ENCODE measurements around the gene ELL2.

Gene ELL2

GRCh38 chr5:95891499-95891898, 70.2 kb downstream of the ELL2 start:
- H3K27ac Mint-ChIP-seq = no peak overlapping the region
- no peaks in the 10 kb centered on the region for H3K9me3 Mint-ChIP-seq
- no peak for DNase-seq (ENCODE audit: low spot score in 2 of 2)
- H3K36me3 Mint-ChIP-seq = peaks cover 16% of the 10 kb centered on the region
- no peak overlapping the region for H3K4me3 Mint-ChIP-seq
- ATAC-seq (ENCODE audit: low read depth) = no peak
- no peaks in the 10 kb centered on the region for H3K4me1 Mint-ChIP-seq
- H3K27me3 Mint-ChIP-seq = no peaks in the 10 kb centered on the region

- Mint-ChIP-seq H3K27me3 (no peaks in the 10 kb centered on the region), H3K9me3 (no peaks in the 10 kb centered on the region), H3K4me1 (peaks cover 4% of the 10 kb centered on the region), H3K36me3 (peaks cover 10% of the 10 kb centered on the region), H3K4me3 (no peak overlapping the region), H3K27ac (no peak overlapping the region)
- no peak for DNase-seq (ENCODE audit: low spot score in 2 of 2)
- no peak for ATAC-seq (ENCODE audit: low read depth)
These were observed 72.6 kb downstream of the ELL2 start for GRCh38 chr5:95889076-95889475.

- no peak overlapping the region for H3K4me3 Mint-ChIP-seq
- no peak for DNase-seq (ENCODE audit: low spot score in 2 of 2)
- no peaks in the 10 kb centered on the region for H3K27me3 Mint-ChIP-seq
- no peaks in the 10 kb centered on the region for H3K9me3 Mint-ChIP-seq
- H3K36me3 Mint-ChIP-seq = peaks cover 10% of the 10 kb centered on the region
- peaks cover 11% of the 10 kb centered on the region for H3K4me1 Mint-ChIP-seq
- no peak for ATAC-seq (ENCODE audit: low read depth)
- H3K27ac Mint-ChIP-seq = peak overlapping the region; percentile 36
These were observed 73.7 kb downstream of the ELL2 start for GRCh38 chr5:95887977-95888376.

- H3K27ac Mint-ChIP-seq = no peak overlapping the region
- H3K4me3 Mint-ChIP-seq = no peak overlapping the region
- peaks cover 10% of the 10 kb centered on the region for H3K36me3 Mint-ChIP-seq
- peaks cover 3% of the 10 kb centered on the region for H3K27me3 Mint-ChIP-seq
- no peak for DNase-seq (ENCODE audit: low spot score in 2 of 2)
- peaks cover 11% of the 10 kb centered on the region for H3K4me1 Mint-ChIP-seq
- no peak for ATAC-seq (ENCODE audit: low read depth)
- H3K9me3 Mint-ChIP-seq = no peaks in the 10 kb centered on the region
These were observed 75.2 kb downstream of the ELL2 start for GRCh38 chr5:95886340-95887044.

- DNase-seq (ENCODE audit: low spot score in 2 of 2) = no peak
- Mint-ChIP-seq H3K9me3 (no peaks in the 10 kb centered on the region), H3K36me3 (peaks cover 3% of the 10 kb centered on the region), H3K4me3 (no peak overlapping the region), H3K27ac (no peak overlapping the region), H3K27me3 (peaks cover 3% of the 10 kb centered on the region), H3K4me1 (peaks cover 11% of the 10 kb centered on the region)
- ATAC-seq (ENCODE audit: low read depth) = no peak
These were observed 77.1 kb downstream of the ELL2 start for GRCh38 chr5:95884511-95884910.

GRCh38 chr5:95884017-95884325, 77.7 kb downstream of the ELL2 start:
- peak; percentile 32 for ATAC-seq (ENCODE audit: low read depth)
- H3K4me3 Mint-ChIP-seq = peak overlapping the region; percentile 47
- peak overlapping the region; percentile 46 for H3K27ac Mint-ChIP-seq
- DNase-seq (ENCODE audit: low spot score in 2 of 2) = no peak
- H3K4me1 Mint-ChIP-seq = peaks cover 11% of the 10 kb centered on the region
- H3K9me3 Mint-ChIP-seq = no peaks in the 10 kb centered on the region
- H3K36me3 Mint-ChIP-seq = peaks cover 3% of the 10 kb centered on the region
- peaks cover 3% of the 10 kb centered on the region for H3K27me3 Mint-ChIP-seq

- DNase-seq (ENCODE audit: low spot score in 2 of 2) = no peak
- no peak for ATAC-seq (ENCODE audit: low read depth)
- H3K27me3 Mint-ChIP-seq = peaks cover 3% of the 10 kb centered on the region
- peak overlapping the region; percentile 47 for H3K4me3 Mint-ChIP-seq
- H3K36me3 Mint-ChIP-seq = peaks cover 3% of the 10 kb centered on the region
- H3K9me3 Mint-ChIP-seq = no peaks in the 10 kb centered on the region
- H3K27ac Mint-ChIP-seq = peak overlapping the region; percentile 46
- peaks cover 11% of the 10 kb centered on the region for H3K4me1 Mint-ChIP-seq
These were observed 78.2 kb downstream of the ELL2 start for GRCh38 chr5:95883185-95884016.

GRCh38 chr5:95881833-95882232, 79.8 kb downstream of the ELL2 start:
- no peaks in the 10 kb centered on the region for H3K9me3 Mint-ChIP-seq
- H3K27ac Mint-ChIP-seq = no peak overlapping the region
- H3K4me1 Mint-ChIP-seq = peaks cover 11% of the 10 kb centered on the region
- ATAC-seq (ENCODE audit: low read depth) (no peak), DNase-seq (ENCODE audit: low spot score in 2 of 2) (no peak)
- no peaks in the 10 kb centered on the region for H3K36me3 Mint-ChIP-seq
- H3K27me3 Mint-ChIP-seq = peaks cover 4% of the 10 kb centered on the region
- H3K4me3 Mint-ChIP-seq = no peak overlapping the region

- Mint-ChIP-seq H3K36me3 (no peaks in the 10 kb centered on the region), H3K4me1 (peaks cover 11% of the 10 kb centered on the region), H3K27ac (no peak overlapping the region), H3K9me3 (no peaks in the 10 kb centered on the region), H3K27me3 (peaks cover 5% of the 10 kb centered on the region), H3K4me3 (no peak overlapping the region)
- ATAC-seq (ENCODE audit: low read depth) (no peak), DNase-seq (ENCODE audit: low spot score in 2 of 2) (no peak)
These were observed 81.3 kb downstream of the ELL2 start for GRCh38 chr5:95880081-95880926.

- Mint-ChIP-seq H3K9me3 (no peaks in the 10 kb centered on the region), H3K27ac (no peak overlapping the region), H3K4me3 (no peak overlapping the region), H3K27me3 (peaks cover 5% of the 10 kb centered on the region), H3K4me1 (peaks cover 11% of the 10 kb centered on the region), H3K36me3 (no peaks in the 10 kb centered on the region)
- DNase-seq (ENCODE audit: low spot score in 2 of 2) (no peak), ATAC-seq (ENCODE audit: low read depth) (no peak)
These were observed 82.0 kb downstream of the ELL2 start for GRCh38 chr5:95879661-95880060.

- Mint-ChIP-seq H3K9me3 (no peaks in the 10 kb centered on the region), H3K4me3 (no peak overlapping the region), H3K36me3 (no peaks in the 10 kb centered on the region), H3K4me1 (peaks cover 3% of the 10 kb centered on the region), H3K27ac (no peak overlapping the region), H3K27me3 (peaks cover 5% of the 10 kb centered on the region)
- DNase-seq (ENCODE audit: low spot score in 2 of 2) (no peak), ATAC-seq (ENCODE audit: low read depth) (no peak)
These were observed 83.0 kb downstream of the ELL2 start for GRCh38 chr5:95878417-95879323.

GRCh38 chr5:95876782-95877181, 84.9 kb downstream of the ELL2 start:
- Mint-ChIP-seq H3K4me1 (no peaks in the 10 kb centered on the region), H3K27me3 (peaks cover 2% of the 10 kb centered on the region), H3K36me3 (no peaks in the 10 kb centered on the region), H3K9me3 (no peaks in the 10 kb centered on the region), H3K4me3 (no peak overlapping the region), H3K27ac (no peak overlapping the region)
- no peak for ATAC-seq (ENCODE audit: low read depth)
- DNase-seq (ENCODE audit: low spot score in 2 of 2) = no peak

GRCh38 chr5:95874246-95874645, 87.4 kb downstream of the ELL2 start:
- Mint-ChIP-seq H3K27me3 (peaks cover 2% of the 10 kb centered on the region), H3K36me3 (no peaks in the 10 kb centered on the region), H3K9me3 (no peaks in the 10 kb centered on the region), H3K4me3 (no peak overlapping the region), H3K4me1 (peaks cover 17% of the 10 kb centered on the region), H3K27ac (no peak overlapping the region)
- DNase-seq (ENCODE audit: low spot score in 2 of 2) (no peak), ATAC-seq (ENCODE audit: low read depth) (no peak)

Measured in memory B cell (primary cell).